Mucosa of rectum (tissue), 2 donors: Measurements from ENCODE around the gene CLEC3B.

ENCODE experiments used
- H3K27ac ChIP-seq, 2 donors: one replicate each; pipeline ENCODE4 v1.7.0; 2013; ENCODE audit warnings: inconsistent platforms in 2 of 2, low read depth in 2 of 2, low read length in 2 of 2
- H3K27me3 ChIP-seq, 2 donors: one replicate each; pipeline ENCODE4 v1.7.0; 2013; ENCODE audit warnings: low read length in 2 of 2; ENCODE audit not compliant: control insufficient read depth in 2 of 2, insufficient read depth in 2 of 2
- H3K36me3 ChIP-seq, 2 donors: one replicate each; pipeline ENCODE4 v1.7.0; 2013; ENCODE audit warnings: low read length in 2 of 2; ENCODE audit not compliant: control insufficient read depth in 2 of 2, insufficient read depth in 2 of 2
- H3K4me1 ChIP-seq, 2 donors: one replicate each; pipeline ENCODE4 v1.7.0; 2013; ENCODE audit warnings: low read length in 2 of 2, mild to moderate bottlenecking in 1 of 2; ENCODE audit not compliant: control insufficient read depth in 2 of 2, insufficient read depth in 2 of 2
- H3K4me3 ChIP-seq, 2 donors: one replicate each; pipeline ENCODE4 v1.7.0; 2013; ENCODE audit warnings: low read length in 2 of 2
- H3K9ac ChIP-seq, 2 donors: one replicate each; pipeline ENCODE4 v1.7.0; 2013; ENCODE audit warnings: low read length in 2 of 2, low read depth in 1 of 2, mild to moderate bottlenecking in 1 of 2
- H3K9me3 ChIP-seq, 2 donors: one replicate each; pipeline ENCODE4 v1.7.0; 2013; ENCODE audit warnings: low read length in 2 of 2; ENCODE audit not compliant: control insufficient read depth in 2 of 2
- donor health status: healthy.
- donor health status: Normal muscosa, but diverticular disease.

The CLEC3B gene

GRCh38 chr3:45002139-45002660, 23.9 kb upstream of the CLEC3B start:
- H3K36me3 ChIP-seq, result peaks cover 35 to 60% of the 10 kb centered on the region in 2 donors
- no peak overlapping the region for H3K27ac ChIP-seq
- H3K9me3 ChIP-seq, result no peaks in the 10 kb centered on the region
- no peak overlapping the region for H3K4me3 ChIP-seq
- no peaks in the 10 kb centered on the region for H3K27me3 ChIP-seq
- H3K4me1 ChIP-seq, result no peaks in the 10 kb centered on the region
- H3K9ac ChIP-seq, result no peak overlapping the region

- H3K27ac ChIP-seq, result no peak overlapping the region
- no peaks in the 10 kb centered on the region for H3K9me3 ChIP-seq
- H3K9ac ChIP-seq, result no peak overlapping the region
- no peaks in the 10 kb centered on the region for H3K27me3 ChIP-seq
- H3K4me3 ChIP-seq, result no peak overlapping the region
- H3K36me3 ChIP-seq, result peaks cover 40 to 62% of the 10 kb centered on the region in 2 donors
- no peaks in the 10 kb centered on the region for H3K4me1 ChIP-seq
Observed at GRCh38 chr3:45002720-45003119, 23.4 kb upstream of the CLEC3B start.

- no peaks in the 10 kb centered on the region for H3K9me3 ChIP-seq
- H3K9ac ChIP-seq, result no peak overlapping the region
- no peaks in the 10 kb centered on the region for H3K27me3 ChIP-seq
- H3K36me3 ChIP-seq, result peaks cover 46 to 62% of the 10 kb centered on the region in 2 donors
- H3K4me3 ChIP-seq, result no peak overlapping the region
- H3K27ac ChIP-seq, result no peak overlapping the region
- no peaks in the 10 kb centered on the region for H3K4me1 ChIP-seq
Observed at GRCh38 chr3:45003406-45003805, 22.7 kb upstream of the CLEC3B start.

GRCh38 chr3:45003859-45004258, 22.2 kb upstream of the CLEC3B start:
- H3K9ac ChIP-seq, result no peak overlapping the region
- H3K9me3 ChIP-seq, result no peaks in the 10 kb centered on the region
- H3K4me1 ChIP-seq, result no peaks in the 10 kb centered on the region
- no peaks in the 10 kb centered on the region for H3K27me3 ChIP-seq
- H3K27ac ChIP-seq, result no peak overlapping the region
- peaks cover 44 to 64% of the 10 kb centered on the region in 2 donors for H3K36me3 ChIP-seq
- no peak overlapping the region for H3K4me3 ChIP-seq

GRCh38 chr3:45007091-45007490, 19.0 kb upstream of the CLEC3B start:
- Histone ChIP-seq H3K4me1 (peaks cover 0 to 4% of the 10 kb centered on the region in 2 donors), H3K4me3 (no peak overlapping the region), H3K36me3 (peaks cover 39 to 47% of the 10 kb centered on the region in 2 donors), H3K9ac (no peak overlapping the region), H3K9me3 (no peaks in the 10 kb centered on the region), H3K27ac (no peak overlapping the region), H3K27me3 (no peaks in the 10 kb centered on the region)

- Histone ChIP-seq H3K9ac (no peak overlapping the region), H3K4me1 (peaks cover 0 to 9% of the 10 kb centered on the region in 2 donors), H3K27ac (no peak overlapping the region), H3K27me3 (no peaks in the 10 kb centered on the region), H3K4me3 (no peak overlapping the region), H3K36me3 (peaks cover 37 to 43% of the 10 kb centered on the region in 2 donors), H3K9me3 (no peaks in the 10 kb centered on the region)
Observed at GRCh38 chr3:45008117-45008516, 18.0 kb upstream of the CLEC3B start.

- H3K36me3 ChIP-seq, result peaks cover 29 to 45% of the 10 kb centered on the region in 2 donors
- H3K4me3 ChIP-seq, result no peak overlapping the region
- no peak overlapping the region for H3K27ac ChIP-seq
- no peaks in the 10 kb centered on the region for H3K9me3 ChIP-seq
- H3K9ac ChIP-seq, result no peak overlapping the region
- H3K27me3 ChIP-seq, result no peaks in the 10 kb centered on the region
- peaks cover 0 to 9% of the 10 kb centered on the region in 2 donors for H3K4me1 ChIP-seq
Observed at GRCh38 chr3:45009868-45010267, 16.2 kb upstream of the CLEC3B start.

GRCh38 chr3:45010811-45011333, 15.2 kb upstream of the CLEC3B start:
- Histone ChIP-seq H3K27ac (peak overlapping the region; percentile 2 to 75), H3K9ac (peak overlapping the region in 1 of 2 donors; percentile 3), H3K4me1 (peaks cover 0 to 9% of the 10 kb centered on the region in 2 donors)

GRCh38 chr3:45011756-45012508, 14.2 kb upstream of the CLEC3B start:
- Histone ChIP-seq H3K4me3 (no peak overlapping the region), H3K9ac (no peak overlapping the region), H3K9me3 (no peaks in the 10 kb centered on the region)

More at GRCh38 chr3:45010811-45011333, 15.2 kb upstream of the CLEC3B start:
- H3K27me3 ChIP-seq, result no peaks in the 10 kb centered on the region
- peaks cover 23 to 41% of the 10 kb centered on the region in 2 donors for H3K36me3 ChIP-seq
- no peaks in the 10 kb centered on the region for H3K9me3 ChIP-seq
- no peak overlapping the region for H3K4me3 ChIP-seq

GRCh38 chr3:45012577-45012976, 13.5 kb upstream of the CLEC3B start:
- no peak overlapping the region for H3K9ac ChIP-seq
- H3K27me3 ChIP-seq, result no peaks in the 10 kb centered on the region
- no peaks in the 10 kb centered on the region for H3K9me3 ChIP-seq
- no peak overlapping the region for H3K4me3 ChIP-seq
- H3K36me3 ChIP-seq, result peaks cover 19 to 32% of the 10 kb centered on the region in 2 donors
- peaks cover 0 to 9% of the 10 kb centered on the region in 2 donors for H3K4me1 ChIP-seq
- peak overlapping the region; percentile 44 to 75 for H3K27ac ChIP-seq

More at GRCh38 chr3:45011756-45012508, 14.2 kb upstream of the CLEC3B start:
- Histone ChIP-seq H3K27me3 (no peaks in the 10 kb centered on the region), H3K4me1 (peaks cover 0 to 9% of the 10 kb centered on the region in 2 donors), H3K36me3 (peaks cover 23 to 39% of the 10 kb centered on the region in 2 donors), H3K27ac (peak overlapping the region; percentile 44 to 75)
